Kidney (tissue), 14 donors: ENCODE results near the gene SLX9. TPM values are rescaled to one million over a fixed set of nuclear protein-coding genes. Genes with fewer than 3 reads are reported as not detected.

Source experiments
- DNase-seq, 5 donors: peaks; one replicate each; pipeline ENCODE4 v3.0.0-alpha.2; 2013 to 2020
- FAIRE-seq: peaks from 2 replicates; lab custom pipeline; 2012; peaks lifted over from hg19 to GRCh38; lab: Jason Lieb, UNC
- H3K27ac ChIP-seq, 2 donors: one replicate each; pipeline ENCODE4 v1.7.0; 2013; ENCODE audit warnings: low read depth in 2 of 2, low read length in 2 of 2, inconsistent platforms in 1 of 2
- H3K27me3 ChIP-seq: one replicate; pipeline ENCODE4 v1.7.1; 2013; ENCODE audit warnings: low read length, inconsistent platforms; ENCODE audit not compliant: control insufficient read depth, insufficient read depth
- H3K36me3 ChIP-seq, 3 donors: one replicate each; pipeline versions ENCODE4 v1.7.0 to v1.7.1; 2013; ENCODE audit warnings: low read length in 3 of 3, control low read depth in 1 of 3, inconsistent platforms in 1 of 3; ENCODE audit not compliant: insufficient read depth in 3 of 3, control insufficient read depth in 2 of 3
- H3K4me1 ChIP-seq, 3 donors: one replicate each; pipeline versions ENCODE4 v1.7.0 to v1.7.1; 2013; ENCODE audit warnings: low read length in 3 of 3, inconsistent platforms in 1 of 3, low read depth in 1 of 3; ENCODE audit not compliant: control insufficient read depth in 2 of 3, insufficient read depth in 2 of 3
- H3K4me3 ChIP-seq, 3 donors: one replicate each; pipeline versions ENCODE4 v1.7.0 to v1.8.1; 2013; ENCODE audit warnings: low read length in 3 of 3, control low read depth in 1 of 3, inconsistent platforms in 1 of 3
- H3K9ac ChIP-seq, 3 donors: one replicate each; pipeline versions ENCODE4 v1.7.0 to v1.7.1; 2013; ENCODE audit warnings: low read length in 3 of 3, control low read depth in 1 of 3, inconsistent platforms in 1 of 3
- H3K9me3 ChIP-seq, 3 donors: one replicate each; pipeline versions ENCODE4 v1.7.0 to v1.7.1; 2013; ENCODE audit warnings: low read length in 3 of 3, control low read depth in 1 of 3, inconsistent platforms in 1 of 3; ENCODE audit not compliant: control insufficient read depth in 2 of 3, insufficient read depth in 1 of 3
- CTCF ChIP-seq: IDR thresholded peaks from 3 replicates; pipeline ENCODE4 v1.5.1; 2012; ENCODE audit warnings: mild to moderate bottlenecking, moderate library complexity, borderline replicate concordance; ENCODE audit not compliant: insufficient read depth; ENCODE audit errors: extremely low read depth
- intact Hi-C: fragments of 100-400 bp; cut with DNase I; formaldehyde crosslinking; loops from one replicate; pipeline ENCODE4 v1.11.1; 2022
- polyA plus RNA-seq: library from polyadenylated mRNA; stranded (reverse); fragments of 350-450 nt; fragmentation: Illumina TruSeq; extraction: RNeasy Lipid Tissue Mini Kit (QIAGEN cat#74804); gene quantifications from one replicate; pipeline ENCODE4 v1.2.3, GENCODE V29; 2014; ENCODE audit warnings: low read depth, low replicate concordance; ENCODE audit not compliant: insufficient read depth
- total RNA-seq: library from RNA; stranded (reverse); fragmentation: NEBNext Ultra II Directional; extraction: Animal tissue kit (Norgen Biotek cat#: 25700); gene quantifications from one replicate; pipeline ENCODE4 v1.2.1, GENCODE V29; 2021
- donor health status: control.
- donor health status: control.
- donor health status: control.
- donor health status: control.
- donor health status: control.
- donor health status: DM: yes; HTN: yes; CAD: no.
- donor health status: Normal renal cell carcinoma (clear cell type).

The SLX9 gene
- total and polyA plus RNA-seq, 2 donors from 2014 or later, result 27.1 to 35.1 TPM

- H3K4me3 ChIP-seq, result no peak overlapping the region
- FAIRE-seq (no peak), DNase-seq (peak in 1 of 5 donors; percentile 60)
- TF ChIP-seq CTCF, result no peak
- no peak overlapping the region for H3K9ac ChIP-seq
- no peaks in the 10 kb centered on the region for H3K9me3 ChIP-seq
- no peaks in the 10 kb centered on the region for H3K27me3 ChIP-seq
- H3K4me1 ChIP-seq, result peaks cover 0 to 16% (median 0%) of the 10 kb centered on the region in 3 donors
- peaks cover 0 to 3% (median 0%) of the 10 kb centered on the region in 3 donors for H3K36me3 ChIP-seq
- H3K27ac ChIP-seq, result no peak overlapping the region
- intact Hi-C loops, result no loop called here
Observed at GRCh38 chr21:44953628-44954021, 13.8 kb downstream of the SLX9 start.

GRCh38 chr21:44954281-44954771 lies 14.5 kb downstream of the SLX9 start:
- H3K9ac ChIP-seq, result no peak overlapping the region

GRCh38 chr21:44955141-44955797 lies 15.4 kb downstream of the SLX9 start:
- no peak for TF ChIP-seq CTCF
- H3K27ac ChIP-seq, result no peak overlapping the region
- no peak overlapping the region for H3K4me3 ChIP-seq
- DNase-seq (peak in 1 of 5 donors; percentile 81), FAIRE-seq (no peak)
- no peaks in the 10 kb centered on the region for H3K27me3 ChIP-seq
- H3K9me3 ChIP-seq, result no peaks in the 10 kb centered on the region
- intact Hi-C loops, result no loop called here
- H3K36me3 ChIP-seq, result peaks cover 0 to 3% (median 0%) of the 10 kb centered on the region in 3 donors
- H3K9ac ChIP-seq, result no peak overlapping the region
- H3K4me1 ChIP-seq, result peaks cover 0 to 25% (median 0%) of the 10 kb centered on the region in 3 donors

More at GRCh38 chr21:44954281-44954771, 14.5 kb downstream of the SLX9 start:
- peak in 1 of 5 donors; percentile 71 for DNase-seq
- Histone ChIP-seq H3K27me3 (no peaks in the 10 kb centered on the region), H3K4me1 (peaks cover 0 to 20% (median 0%) of the 10 kb centered on the region in 3 donors), H3K9me3 (no peaks in the 10 kb centered on the region), H3K4me3 (no peak overlapping the region), H3K36me3 (peaks cover 0 to 3% (median 0%) of the 10 kb centered on the region in 3 donors), H3K27ac (no peak overlapping the region)
- no peak for TF ChIP-seq CTCF
- no peak for FAIRE-seq
- intact Hi-C loops, result no loop called here
